Testis (tissue), 2 donors: ENCODE measurements around the gene RAB12.

Experiments used
- POLR2A ChIP-seq: fragments of 450-650 bp; IDR thresholded peaks from one replicate; pipeline ENCODE4 v1.6.1; 2017; ENCODE audit warnings: antibody characterized with exemption, mild to moderate bottlenecking, moderate library complexity
- TF ChIP-seq, protein P1 (sequence below), 3 experiments: fragments of 450-650 bp in 2 of 3; fragments of 200-600 bp in 1 of 3; sonication (generic) in 1 of 3; IDR thresholded peaks; one replicate each; pipeline ENCODE4 v1.5.1; 2016 to 2019; ENCODE audit warnings: antibody characterized with exemption in 3 of 3, mild to moderate bottlenecking in 2 of 3, moderate library complexity in 1 of 3

GRCh38 chr18:8605974-8606373 lies 3.3 kb upstream of the RAB12 start:
- TF ChIP-seq, protein P1, sequence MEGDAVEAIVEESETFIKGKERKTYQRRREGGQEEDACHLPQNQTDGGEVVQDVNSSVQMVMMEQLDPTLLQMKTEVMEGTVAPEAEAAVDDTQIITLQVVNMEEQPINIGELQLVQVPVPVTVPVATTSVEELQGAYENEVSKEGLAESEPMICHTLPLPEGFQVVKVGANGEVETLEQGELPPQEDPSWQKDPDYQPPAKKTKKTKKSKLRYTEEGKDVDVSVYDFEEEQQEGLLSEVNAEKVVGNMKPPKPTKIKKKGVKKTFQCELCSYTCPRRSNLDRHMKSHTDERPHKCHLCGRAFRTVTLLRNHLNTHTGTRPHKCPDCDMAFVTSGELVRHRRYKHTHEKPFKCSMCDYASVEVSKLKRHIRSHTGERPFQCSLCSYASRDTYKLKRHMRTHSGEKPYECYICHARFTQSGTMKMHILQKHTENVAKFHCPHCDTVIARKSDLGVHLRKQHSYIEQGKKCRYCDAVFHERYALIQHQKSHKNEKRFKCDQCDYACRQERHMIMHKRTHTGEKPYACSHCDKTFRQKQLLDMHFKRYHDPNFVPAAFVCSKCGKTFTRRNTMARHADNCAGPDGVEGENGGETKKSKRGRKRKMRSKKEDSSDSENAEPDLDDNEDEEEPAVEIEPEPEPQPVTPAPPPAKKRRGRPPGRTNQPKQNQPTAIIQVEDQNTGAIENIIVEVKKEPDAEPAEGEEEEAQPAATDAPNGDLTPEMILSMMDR (IDR thresholded peaks at IDR 0.05) = no peak
- TF ChIP-seq POLR2A = no peak
